GM12891 (cell line): ENCODE measurements around the gene CDK12.

Experiments used
- PAX5 ChIP-seq: IDR thresholded peaks from 2 replicates; pipeline ENCODE4 v1.6.1; 2011; ENCODE audit warnings: low read length, moderate library complexity, mild to moderate bottlenecking; ENCODE audit not compliant: insufficient read depth, severe bottlenecking
- POLR2A ChIP-seq: IDR thresholded peaks from 2 replicates; pipeline ENCODE4 v1.6.1; 2011; ENCODE audit warnings: low read depth, low read length, control low read depth
- POLR2AphosphoS5 ChIP-seq: IDR thresholded peaks from 2 replicates; pipeline ENCODE4 v1.6.1; 2011; ENCODE audit warnings: low read depth, low read length, control low read depth
- SPI1 ChIP-seq: IDR thresholded peaks from 2 replicates; pipeline ENCODE4 v1.6.1; 2011; ENCODE audit warnings: low read depth, low read length, control low read depth
- TAF1 ChIP-seq: IDR thresholded peaks from 2 replicates; pipeline ENCODE4 v1.6.1; 2011; ENCODE audit warnings: low read depth, low read length, control low read depth

- TF ChIP-seq POLR2A = no peak
- no peak for TF ChIP-seq POLR2AphosphoS5
- no peak for TF ChIP-seq TAF1
- TF ChIP-seq PAX5 = no peak
- TF ChIP-seq SPI1 = no peak
Observed at GRCh38 chr17:39562976-39563375, 101.7 kb downstream of the CDK12 start.
